ENCODE results near the gene TAS2R41.

The TAS2R41 gene, protein sequence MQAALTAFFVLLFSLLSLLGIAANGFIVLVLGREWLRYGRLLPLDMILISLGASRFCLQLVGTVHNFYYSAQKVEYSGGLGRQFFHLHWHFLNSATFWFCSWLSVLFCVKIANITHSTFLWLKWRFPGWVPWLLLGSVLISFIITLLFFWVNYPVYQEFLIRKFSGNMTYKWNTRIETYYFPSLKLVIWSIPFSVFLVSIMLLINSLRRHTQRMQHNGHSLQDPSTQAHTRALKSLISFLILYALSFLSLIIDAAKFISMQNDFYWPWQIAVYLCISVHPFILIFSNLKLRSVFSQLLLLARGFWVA

DNA sequence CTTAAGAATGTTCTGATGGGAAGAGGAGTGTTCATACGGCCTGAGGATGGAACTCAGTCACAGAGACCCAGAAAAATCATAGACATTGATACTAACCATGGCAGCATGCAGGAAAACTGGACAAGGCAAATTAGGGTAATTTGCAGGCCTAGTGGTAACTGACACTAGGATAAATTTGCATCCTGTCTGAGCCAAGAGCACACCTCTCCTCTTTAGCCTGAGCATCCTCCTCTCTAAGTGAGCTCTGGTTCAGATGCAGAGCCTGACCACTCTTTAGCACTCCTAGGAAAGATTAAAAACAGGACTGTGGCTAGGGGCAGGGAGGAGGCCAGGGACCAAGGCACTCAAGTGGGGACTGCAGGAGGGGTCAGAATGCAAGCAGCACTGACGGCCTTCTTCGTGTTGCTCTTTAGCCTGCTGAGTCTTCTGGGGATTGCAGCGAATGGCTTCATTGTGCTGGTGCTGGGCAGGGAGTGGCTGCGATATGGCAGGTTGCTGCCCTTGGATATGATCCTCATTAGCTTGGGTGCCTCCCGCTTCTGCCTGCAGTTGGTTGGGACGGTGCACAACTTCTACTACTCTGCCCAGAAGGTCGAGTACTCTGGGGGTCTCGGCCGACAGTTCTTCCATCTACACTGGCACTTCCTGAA is at the start of gene TAS2R41:
TAS2R41 (plus strand) TSS at position 373 of the 650 bp plus-strand sequence; CDS start at position 373, 0 bp downstream.
- no peak for DNase-seq (ENCODE audit: insufficient read length, low spot score)
- no peak for TF ChIP-seq CTCF (IDR thresholded peaks at IDR 0.05; ENCODE audit: insufficient read depth, missing control alignments)

GRCh38 chr7:143429770-143430698 is 47.6 kb upstream of the TAS2R41 start:
- FAIRE-seq (no peak), DNase-seq (ENCODE audit: insufficient read length, low spot score) (no peak)
- TF ChIP-seq CTCF (IDR thresholded peaks at IDR 0.05; ENCODE audit: insufficient read depth, missing control alignments) = no peak

More for the DNA sequence above, at the start of gene TAS2R41:
- no peak for FAIRE-seq

GRCh38 chr7:143431109-143431508 is 46.6 kb upstream of the TAS2R41 start:
- FAIRE-seq = no peak
- DNase-seq (ENCODE audit: insufficient read length, low spot score) = no peak
- TF ChIP-seq CTCF (IDR thresholded peaks at IDR 0.05; ENCODE audit: insufficient read depth, missing control alignments) = no peak

GRCh38 chr7:143433759-143434158 is 43.9 kb upstream of the TAS2R41 start:
- FAIRE-seq = no peak
- TF ChIP-seq CTCF (IDR thresholded peaks at IDR 0.05; ENCODE audit: insufficient read depth, missing control alignments) = no peak
- no peak for DNase-seq (ENCODE audit: insufficient read length, low spot score)

GRCh38 chr7:143434660-143435059 is 43.0 kb upstream of the TAS2R41 start:
- no peak for TF ChIP-seq CTCF (IDR thresholded peaks at IDR 0.05; ENCODE audit: insufficient read depth, missing control alignments)
- FAIRE-seq (no peak), DNase-seq (ENCODE audit: insufficient read length, low spot score) (no peak)

GRCh38 chr7:143435266-143435665 is 42.4 kb upstream of the TAS2R41 start:
- FAIRE-seq = no peak
- no peak for TF ChIP-seq CTCF (IDR thresholded peaks at IDR 0.05; ENCODE audit: insufficient read depth, missing control alignments)
- DNase-seq (ENCODE audit: insufficient read length, low spot score) = no peak

All from D721Med (cell line).